Hematopoietic multipotent progenitor cell treated with erythropoietin and hydrocortisone succinate and interleukin-3 and kit ligand, for 4 days (in vitro differentiated cells): ENCODE results near the gene IPMK.
A peak's percentile ranks its signal among the peaks of the same experiment; 100 is the strongest.
"Not testable (repeated sequence)": the region's sequence is repeated elsewhere in the genome, so short reads cannot be mapped to it uniquely, and the experiment has no call there.

Source experiments
- DNase-seq: peaks from one replicate; pipeline ENCODE4 v3.0.0-alpha.2; 2015

Gene IPMK

GRCh38 chr10:58219875-58220274, 47.8 kb downstream of the IPMK start:
- no peak for DNase-seq

GRCh38 chr10:58217612-58218011, 50.1 kb downstream of the IPMK start:
- DNase-seq: no peak

- DNase-seq: no peak
These were observed 55.1 kb downstream of the IPMK start for GRCh38 chr10:58212622-58213021.

- no peak for DNase-seq
These were observed 57.5 kb downstream of the IPMK start for GRCh38 chr10:58210160-58210559.

- DNase-seq: no peak
These were observed 58.0 kb downstream of the IPMK start for GRCh38 chr10:58209669-58210068.

GRCh38 chr10:58206251-58206650, 61.4 kb downstream of the IPMK start:
- DNase-seq: no peak

- DNase-seq: no peak
These were observed 66.0 kb downstream of the IPMK start for GRCh38 chr10:58201704-58202103.

GRCh38 chr10:58189269-58189668, 78.4 kb downstream of the IPMK start:
- peak; percentile 10 for DNase-seq

- DNase-seq: no peak
These were observed 83.5 kb downstream of the IPMK start for GRCh38 chr10:58184120-58184670.

- no peak for DNase-seq
These were observed 87.0 kb downstream of the IPMK start for GRCh38 chr10:58180666-58181065.

GRCh38 chr10:58179238-58179637, 88.5 kb downstream of the IPMK start:
- no peak for DNase-seq

- no peak for DNase-seq
These were observed 88.9 kb downstream of the IPMK start for GRCh38 chr10:58178811-58179210.

- DNase-seq: peak; percentile 61
These were observed 90.2 kb downstream of the IPMK start for GRCh38 chr10:58177362-58177947.

GRCh38 chr10:58175990-58176900, 91.4 kb downstream of the IPMK start:
- DNase-seq: peak; percentile 49

- DNase-seq: no peak
These were observed 92.9 kb downstream of the IPMK start for GRCh38 chr10:58174831-58175230.

- no peak for DNase-seq
These were observed 94.3 kb downstream of the IPMK start for GRCh38 chr10:58173391-58173790.

- DNase-seq: no peak
These were observed 96.5 kb downstream of the IPMK start for GRCh38 chr10:58171146-58171545.

- no peak for DNase-seq
These were observed 103.2 kb downstream of the IPMK start for GRCh38 chr10:58164517-58164916.

GRCh38 chr10:58158806-58159205, 108.9 kb downstream of the IPMK start:
- no peak for DNase-seq

- DNase-seq: peak; percentile 92
These were observed 110.5 kb downstream of the IPMK start for GRCh38 chr10:58157076-58157766.

- not testable (repeated sequence) for DNase-seq
These were observed 111.8 kb downstream of the IPMK start for GRCh38 chr10:58155941-58156340.

GRCh38 chr10:58153751-58154150, 113.9 kb downstream of the IPMK start:
- no peak for DNase-seq

GRCh38 chr10:58152673-58153263, 114.9 kb downstream of the IPMK start:
- peak; percentile 74 for DNase-seq
